GM19351 (cell line): ENCODE measurements around the gene HEY2.

Experiments
- ATAC-seq: cut with Tn5 transposase; IDR thresholded peaks from one replicate; pipeline ENCODE4 v1.9.1; 2021; ENCODE audit warnings: mild to moderate bottlenecking, moderate library complexity; ENCODE audit not compliant: unreplicated experiment

The HEY2 gene

GRCh38 chr6:125742464-125743120 is 6.8 kb upstream of the HEY2 start:
- no peak for ATAC-seq

DNA sequence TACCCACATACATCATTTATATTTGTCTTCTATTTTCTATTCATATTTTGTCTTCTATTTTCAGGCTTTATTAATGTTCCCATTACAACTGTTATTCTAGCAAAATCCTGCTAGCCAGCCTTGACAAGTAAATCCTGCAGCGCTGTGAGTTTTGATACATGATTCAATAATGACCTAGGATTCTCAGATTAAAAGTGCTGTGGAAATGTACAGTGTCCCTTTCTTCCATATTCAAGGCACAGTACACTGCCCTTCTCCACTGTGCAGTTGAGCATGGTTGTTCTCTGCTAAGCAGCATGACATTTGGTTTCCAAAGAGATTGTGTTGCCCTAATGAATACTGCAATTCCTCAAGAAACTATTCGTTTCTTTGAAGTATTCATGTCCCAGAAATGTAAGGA is 5.8 kb upstream of the HEY2 start:
- no peak for ATAC-seq

DNA sequence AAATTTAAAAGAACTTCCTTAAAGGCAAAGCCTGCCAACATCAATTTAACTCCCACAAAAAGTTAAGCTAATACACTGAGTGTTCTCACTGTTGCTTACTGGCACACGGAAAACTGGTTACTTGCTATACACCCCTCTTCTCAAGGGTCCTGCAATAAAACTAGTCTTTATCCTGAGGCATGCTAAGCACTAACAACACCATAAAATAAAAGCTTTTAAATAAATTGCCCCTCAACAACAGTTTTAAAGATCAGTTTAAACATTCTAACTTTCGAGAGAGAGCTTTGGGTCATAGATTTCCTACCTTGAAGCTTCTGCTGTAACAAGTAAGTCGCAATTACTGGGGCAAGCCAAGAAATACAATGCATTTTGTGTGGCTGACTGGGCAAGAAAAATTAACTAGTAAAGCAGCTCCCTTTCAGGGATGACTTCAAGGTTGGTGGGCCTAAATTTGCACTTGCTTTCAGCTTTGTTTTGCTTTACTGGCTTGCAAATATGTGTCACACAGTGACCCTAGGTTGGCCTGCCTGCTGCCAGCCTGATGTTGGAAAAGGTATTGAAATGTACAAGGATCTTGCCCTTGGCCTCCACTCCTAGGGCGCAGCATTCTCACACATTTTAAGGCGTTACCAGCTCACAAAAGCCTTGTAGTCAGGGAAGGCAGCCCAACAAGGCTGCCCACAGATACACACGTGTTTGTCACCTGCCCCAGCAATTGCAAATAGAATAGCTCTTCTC is 4.0 kb upstream of the HEY2 start:
- ATAC-seq: no peak

DNA sequence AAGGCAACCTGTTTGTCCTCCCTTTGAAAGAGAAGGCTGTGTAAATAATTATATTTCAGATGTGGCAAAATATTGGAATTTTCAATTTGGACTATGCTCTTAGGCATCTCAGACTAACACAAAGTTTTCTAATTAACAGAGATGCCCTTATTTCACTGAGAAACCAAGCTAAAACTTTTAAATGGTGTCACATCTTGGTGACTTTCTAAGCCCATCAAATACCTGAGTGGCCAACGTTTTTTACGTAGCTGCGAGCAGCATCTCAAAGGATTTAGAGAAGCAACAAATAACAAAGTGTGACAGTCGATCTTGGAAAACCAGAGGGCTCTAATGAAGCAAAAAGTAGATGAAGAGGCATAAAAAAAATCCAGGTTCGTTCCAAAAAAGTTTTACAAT is 3.4 kb upstream of the HEY2 start:
- no peak for ATAC-seq

DNA sequence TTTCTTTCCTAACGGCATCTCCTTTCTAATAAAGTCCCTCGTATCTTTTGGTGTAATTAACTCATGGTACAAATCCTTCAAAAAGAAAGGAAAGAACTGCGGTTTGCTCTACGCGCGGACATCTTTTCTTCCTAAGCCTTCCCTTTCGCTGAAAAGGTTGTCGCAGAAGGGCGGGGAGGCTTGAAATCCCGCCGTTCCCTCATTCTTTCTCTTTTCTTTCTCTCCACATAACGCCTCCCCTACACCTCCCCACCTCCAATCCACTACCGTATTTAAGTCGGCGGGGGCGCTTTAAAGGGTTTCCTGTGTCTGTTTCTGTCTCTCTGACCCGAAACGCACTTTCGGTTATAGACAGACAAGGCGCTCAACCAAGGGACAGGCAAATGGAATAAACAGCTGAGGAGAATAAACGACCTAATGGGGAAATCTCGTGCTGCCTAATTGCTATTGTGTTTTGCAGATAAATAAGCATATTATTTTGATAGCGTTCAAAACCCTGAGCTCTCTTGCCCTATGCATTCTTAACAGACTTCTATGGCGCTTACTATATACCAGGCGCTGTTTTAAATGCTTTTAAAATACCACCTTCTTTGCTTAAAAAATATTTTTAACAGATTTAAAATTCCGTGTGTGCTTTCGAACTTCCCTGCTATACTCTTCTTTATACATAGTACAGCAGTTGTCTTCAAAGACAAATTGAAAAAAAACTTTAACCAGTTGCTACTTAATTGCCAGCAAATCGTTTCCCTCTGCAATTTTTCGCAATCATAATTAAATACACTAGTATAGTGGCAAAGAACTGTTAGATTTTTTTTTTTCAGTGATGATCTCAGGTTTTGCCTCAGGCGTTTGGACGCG is 2.5 kb upstream of the HEY2 start:
- ATAC-seq: peak; percentile 62

GRCh38 chr6:125747589-125748405 is 1.6 kb upstream of the HEY2 start:
- no peak for ATAC-seq

DNA sequence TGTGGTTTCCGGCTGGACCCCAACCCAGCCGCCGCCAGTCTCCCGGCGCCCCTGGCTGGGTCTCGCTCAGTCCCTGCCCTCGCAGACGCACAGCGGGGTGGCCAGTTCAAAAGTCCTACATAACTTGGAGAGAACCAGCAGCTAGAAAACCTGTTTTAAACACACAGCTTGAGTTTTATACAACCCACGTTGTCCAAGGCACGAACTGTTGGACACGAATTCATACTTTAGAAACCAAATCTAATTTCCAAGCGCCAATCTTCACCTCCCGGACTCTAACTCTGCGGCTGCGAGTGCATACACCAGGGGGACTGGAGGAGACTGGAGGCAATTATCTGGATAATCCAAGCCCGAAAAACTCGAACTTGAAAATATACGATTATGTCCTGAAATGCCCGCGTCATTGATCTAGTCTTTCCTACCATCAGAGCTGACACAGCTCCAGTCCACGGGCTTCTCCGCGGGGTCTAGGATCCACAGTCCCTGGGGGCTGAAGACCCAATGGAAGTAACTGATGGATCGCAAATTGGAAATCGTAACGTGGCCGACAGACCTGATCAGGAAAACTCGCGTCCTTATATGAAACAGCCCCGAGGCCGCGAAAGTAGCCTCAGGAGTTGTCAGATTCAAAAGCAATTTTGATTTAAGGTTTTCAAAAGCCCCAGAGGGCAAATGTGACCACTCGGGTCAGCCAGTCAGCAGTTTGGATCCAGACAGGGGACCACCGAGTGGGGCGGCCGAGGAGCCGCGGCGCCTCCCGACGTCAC is 843 bp upstream of the HEY2 start:
- ATAC-seq: no peak

- ATAC-seq: no peak
Observed at GRCh38 chr6:125749865-125750691, 646 bp downstream of the HEY2 start.

DNA sequence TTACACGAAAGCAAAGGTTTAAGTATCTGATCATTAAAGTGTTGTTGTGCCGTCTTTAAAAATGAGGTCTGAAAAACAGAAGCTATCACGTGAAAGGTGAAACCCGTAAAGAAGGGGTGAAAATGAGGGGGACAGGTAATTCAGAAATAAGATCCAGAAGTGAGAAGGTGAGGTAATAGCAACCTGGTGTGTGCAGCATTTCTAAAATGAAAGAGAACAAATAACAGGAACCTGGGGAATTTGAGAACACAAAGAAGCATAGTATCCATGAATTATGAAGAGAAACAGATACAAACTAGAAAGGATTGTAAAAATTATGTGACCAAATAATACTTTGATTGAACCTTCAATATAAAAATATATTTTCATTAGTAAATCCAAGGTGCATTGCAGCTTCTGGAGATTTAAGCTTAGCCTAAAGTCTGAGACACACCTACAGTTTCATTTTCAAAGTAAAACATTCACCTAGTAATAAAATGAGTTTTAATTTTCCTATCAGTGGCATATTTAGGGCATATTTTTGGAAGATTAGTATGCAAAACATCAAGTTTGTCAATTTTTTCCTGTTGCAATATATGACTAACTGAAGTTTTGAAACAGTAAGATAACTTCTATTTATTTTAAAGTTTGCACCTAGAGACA is 1.4 kb downstream of the HEY2 start:
- no peak for ATAC-seq

GRCh38 chr6:125751334-125751916 is 2.0 kb downstream of the HEY2 start:
- no peak for ATAC-seq

DNA sequence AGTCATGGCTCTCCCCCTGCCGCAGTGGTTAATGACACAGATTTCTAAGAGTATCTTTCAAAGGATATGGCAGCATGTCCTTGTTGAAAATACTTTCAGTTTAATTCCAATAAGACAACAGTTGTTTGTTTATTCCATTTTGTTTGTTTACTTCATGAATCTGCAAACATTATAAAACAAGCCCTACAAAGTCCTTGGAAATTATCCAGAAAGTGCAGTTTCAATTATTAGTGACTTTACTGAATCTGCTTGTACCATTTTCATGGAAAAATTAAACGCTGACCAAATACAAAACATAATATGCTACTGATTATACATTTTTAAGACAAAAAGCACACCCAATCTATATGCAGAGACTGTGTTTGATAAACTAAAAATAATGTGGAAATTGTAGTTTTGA is 3.3 kb downstream of the HEY2 start:
- ATAC-seq: no peak

- no peak for ATAC-seq
Observed at GRCh38 chr6:125753218-125753936, 3.9 kb downstream of the HEY2 start.

- no peak for ATAC-seq
Observed at GRCh38 chr6:125753937-125754259, 4.5 kb downstream of the HEY2 start.

DNA sequence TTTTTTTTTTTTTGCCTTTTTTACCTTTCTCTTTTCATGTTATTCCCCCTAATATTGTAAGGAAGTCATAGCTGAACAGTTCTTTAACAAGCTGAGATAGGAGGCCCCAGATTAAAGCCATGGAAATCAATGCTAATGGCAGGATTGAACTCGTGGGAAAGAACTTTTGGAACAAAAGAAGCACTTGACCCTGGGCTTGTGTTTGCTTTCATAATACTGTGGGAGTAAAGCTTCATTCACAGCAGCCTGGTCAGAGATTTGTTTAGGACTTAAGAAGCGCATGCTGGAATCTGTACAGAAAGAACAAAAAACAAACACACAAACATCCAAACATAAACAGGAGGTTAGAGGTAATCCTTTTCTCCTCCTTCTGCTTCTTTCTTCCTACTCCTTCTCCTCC is 5.1 kb downstream of the HEY2 start:
- no peak for ATAC-seq

GRCh38 chr6:125759184-125759902 is 9.9 kb downstream of the HEY2 start:
- ATAC-seq: no peak

GRCh38 chr6:125759959-125760457 is 10.6 kb downstream of the HEY2 start:
- ATAC-seq: no peak

DNA sequence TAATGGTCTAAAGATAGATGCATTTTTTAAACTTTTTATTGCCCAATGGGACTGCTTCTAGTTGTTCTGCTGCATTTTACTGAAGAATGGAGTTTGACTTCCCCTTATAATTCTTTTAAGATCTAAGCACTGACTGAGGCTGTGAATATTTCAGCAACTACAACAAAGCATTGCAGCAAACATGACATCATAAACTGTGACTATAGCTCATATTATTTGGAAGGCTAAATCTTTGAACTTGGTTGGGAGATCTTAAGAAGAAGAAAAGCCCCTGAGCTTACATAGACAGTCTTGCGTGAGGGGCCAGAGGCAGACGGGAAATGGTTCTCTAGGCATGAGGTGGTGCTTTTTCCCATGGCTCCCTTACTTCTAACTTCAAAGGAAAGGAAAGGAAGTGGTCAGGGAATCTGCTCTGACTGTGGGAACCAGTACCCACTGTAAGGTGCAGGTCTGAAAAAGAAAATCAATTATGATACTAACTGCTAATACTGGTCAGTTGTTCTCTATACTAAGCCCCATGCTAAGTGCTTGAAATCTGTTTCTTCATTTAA is 14.8 kb downstream of the HEY2 start:
- no peak for ATAC-seq
